ENCODE data around the gene BCAR3. TPM values are rescaled to one million over a fixed set of nuclear protein-coding genes. Genes with fewer than 3 reads are reported as not detected.

BCAR3 gene
- total RNA-seq, 4 donors from 2014 or later, result 15.9 to 49.6 (median 30.8) TPM

GRCh38 chr1:93636712-93637111, 44.9 kb downstream of the BCAR3 start:
- TF ChIP-seq EP300 (IDR thresholded peaks at IDR 0.05) (no peak), POLR2A (IDR thresholded peaks at IDR 0.05) (no peak), POLR2AphosphoS5 (IDR thresholded peaks at IDR 0.05) (no peak), CTCF (IDR thresholded peaks at IDR 0.05) (no peak)
- no peaks in the 10 kb centered on the region for H3K4me1 ChIP-seq
- 96% methylated on average over 3 of the region's 3 CpGs for WGBS
- H3K27ac ChIP-seq, result peak overlapping the region; percentile 24
- no peak for DNase-seq (ENCODE audit: low spot score in 2 of 2)
- H3K27me3 ChIP-seq, result no peaks in the 10 kb centered on the region
- H3K9me3 ChIP-seq, result no peaks in the 10 kb centered on the region
- H3K4me3 ChIP-seq, result no peak overlapping the region
- H3K36me3 ChIP-seq, result peaks cover 12% of the 10 kb centered on the region

- Histone ChIP-seq H3K4me1 (no peaks in the 10 kb centered on the region), H3K4me3 (no peak overlapping the region), H3K27ac (peak overlapping the region; percentile 24), H3K27me3 (no peaks in the 10 kb centered on the region), H3K36me3 (peaks cover 7% of the 10 kb centered on the region), H3K9me3 (no peaks in the 10 kb centered on the region)
- TF ChIP-seq POLR2AphosphoS5 (IDR thresholded peaks at IDR 0.05) (no peak), CTCF (IDR thresholded peaks at IDR 0.05) (no peak), POLR2A (IDR thresholded peaks at IDR 0.05) (no peak), EP300 (IDR thresholded peaks at IDR 0.05) (no peak)
- no peak for DNase-seq (ENCODE audit: low spot score in 2 of 2)
- WGBS, result 71% methylated on average over 14 of the region's 14 CpGs
Measured at GRCh38 chr1:93635614-93636543, 45.8 kb downstream of the BCAR3 start.

- no peaks in the 10 kb centered on the region for H3K9me3 ChIP-seq
- no peak for TF ChIP-seq EP300 (IDR thresholded peaks at IDR 0.05)
- TF ChIP-seq CTCF (IDR thresholded peaks at IDR 0.05), result no peak
- TF ChIP-seq POLR2A (IDR thresholded peaks at IDR 0.05), result no peak
- TF ChIP-seq POLR2AphosphoS5 (IDR thresholded peaks at IDR 0.05), result no peak
- peaks cover 7% of the 10 kb centered on the region for H3K36me3 ChIP-seq
- H3K27me3 ChIP-seq, result no peaks in the 10 kb centered on the region
- no peak overlapping the region for H3K27ac ChIP-seq
- WGBS, result 97% methylated on average over 4 of the region's 4 CpGs
- no peak for DNase-seq (ENCODE audit: low spot score in 2 of 2)
- H3K4me3 ChIP-seq, result no peak overlapping the region
- H3K4me1 ChIP-seq, result peaks cover 14% of the 10 kb centered on the region
Measured at GRCh38 chr1:93633313-93633712, 48.3 kb downstream of the BCAR3 start.

DNA sequence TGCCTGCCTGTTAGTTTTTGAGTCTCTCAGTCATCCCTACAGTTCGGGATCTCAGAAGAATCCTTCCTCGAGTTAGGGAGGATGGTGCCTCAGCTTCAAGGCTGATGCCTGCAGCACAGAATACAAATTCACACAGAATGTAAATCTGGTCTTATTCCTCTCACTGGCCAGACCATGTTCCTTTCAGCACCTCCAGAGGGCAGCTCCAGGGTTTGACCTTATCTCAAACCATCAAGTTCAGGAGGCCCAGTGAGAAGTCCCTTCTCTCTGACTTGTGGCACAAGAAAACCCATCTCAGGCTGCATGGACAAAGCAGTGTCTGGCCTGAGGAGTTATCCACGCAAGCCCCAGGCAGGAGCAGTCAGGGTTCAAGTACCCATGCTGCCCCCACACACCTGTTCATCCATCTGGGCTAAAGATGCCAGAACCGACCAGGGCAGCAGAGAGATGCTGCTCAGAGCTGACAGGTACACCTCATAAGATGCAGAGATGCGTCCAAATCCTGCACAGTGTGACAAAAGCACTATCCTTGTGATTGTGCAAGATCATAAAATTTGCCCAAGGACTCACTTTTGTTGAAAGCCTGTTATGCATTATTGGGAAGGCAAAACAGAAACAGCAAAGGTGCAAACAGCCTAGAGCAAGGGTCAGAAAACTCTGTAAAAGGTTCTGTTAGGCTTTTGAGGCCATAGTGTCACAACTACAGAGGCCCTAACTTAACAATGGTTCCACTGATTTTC, 49.8 kb downstream of the BCAR3 start:
- Histone ChIP-seq H3K27ac (no peak overlapping the region), H3K4me1 (peaks cover 18% of the 10 kb centered on the region), H3K9me3 (no peaks in the 10 kb centered on the region), H3K27me3 (no peaks in the 10 kb centered on the region), H3K36me3 (peaks cover 7% of the 10 kb centered on the region), H3K4me3 (no peak overlapping the region)
- DNase-seq (ENCODE audit: low spot score in 2 of 2), result no peak
- 88% methylated on average over 5 of the region's 5 CpGs for WGBS
- no peak for TF ChIP-seq CTCF (IDR thresholded peaks at IDR 0.05)

- no peak for DNase-seq (ENCODE audit: low spot score in 2 of 2)
- WGBS, result 87% methylated on average over 3 of the region's 3 CpGs
- H3K4me3 ChIP-seq, result no peak overlapping the region
- H3K36me3 ChIP-seq, result no peaks in the 10 kb centered on the region
- H3K27me3 ChIP-seq, result no peaks in the 10 kb centered on the region
- H3K9me3 ChIP-seq, result no peaks in the 10 kb centered on the region
- no peak for TF ChIP-seq POLR2AphosphoS5 (IDR thresholded peaks at IDR 0.05)
- no peak for TF ChIP-seq POLR2A (IDR thresholded peaks at IDR 0.05)
- no peak for TF ChIP-seq EP300 (IDR thresholded peaks at IDR 0.05)
- peaks cover 18% of the 10 kb centered on the region for H3K4me1 ChIP-seq
- no peak overlapping the region for H3K27ac ChIP-seq
Measured at GRCh38 chr1:93630168-93630567, 51.5 kb downstream of the BCAR3 start.

All from suprapubic skin (tissue), 4 donors.